ENCODE data around the gene TRAF3IP1.

- TF ChIP-seq CTCF (IDR thresholded peaks at IDR 0.05) (peak in 1 of 5 experiments; percentile 25), POLR2A (IDR thresholded peaks at IDR 0.05) (no peak), EP300 (IDR thresholded peaks at IDR 0.05; ENCODE audit: low read depth) (no peak)
Observed at GRCh38 chr2:238299803-238300202, 20.5 kb upstream of the TRAF3IP1 start.
